NCI-H2227 (cell line): ENCODE results near the gene PCDH15.
A peak's percentile ranks its signal among the peaks of the same experiment; 100 is the strongest.

Experiments
- DNase-seq: peaks from one replicate; lab custom pipeline; 2025; ENCODE audit not compliant: unreplicated experiment; lab: John Stamatoyannopoulos, UW

PCDH15 gene

DNA sequence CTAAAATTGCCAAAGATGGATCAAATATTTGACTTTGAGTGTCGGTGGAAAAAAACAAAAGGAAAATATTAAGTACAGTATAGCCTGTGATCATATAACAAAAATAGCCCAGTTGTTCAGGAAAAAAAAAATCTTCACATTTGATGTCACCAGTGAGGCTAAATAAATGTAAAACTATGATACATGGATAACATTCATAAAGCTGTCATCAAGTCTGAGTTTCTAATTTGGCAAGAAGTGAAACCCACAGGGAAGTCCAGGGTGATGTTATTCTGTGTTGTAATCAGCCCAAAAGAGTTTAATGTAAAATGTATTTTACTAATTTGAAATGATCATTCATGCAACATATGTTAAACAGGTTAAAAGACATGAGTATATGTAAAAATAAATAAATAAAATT is 908.0 kb downstream of the PCDH15 start:
- DNase-seq = no peak

DNA sequence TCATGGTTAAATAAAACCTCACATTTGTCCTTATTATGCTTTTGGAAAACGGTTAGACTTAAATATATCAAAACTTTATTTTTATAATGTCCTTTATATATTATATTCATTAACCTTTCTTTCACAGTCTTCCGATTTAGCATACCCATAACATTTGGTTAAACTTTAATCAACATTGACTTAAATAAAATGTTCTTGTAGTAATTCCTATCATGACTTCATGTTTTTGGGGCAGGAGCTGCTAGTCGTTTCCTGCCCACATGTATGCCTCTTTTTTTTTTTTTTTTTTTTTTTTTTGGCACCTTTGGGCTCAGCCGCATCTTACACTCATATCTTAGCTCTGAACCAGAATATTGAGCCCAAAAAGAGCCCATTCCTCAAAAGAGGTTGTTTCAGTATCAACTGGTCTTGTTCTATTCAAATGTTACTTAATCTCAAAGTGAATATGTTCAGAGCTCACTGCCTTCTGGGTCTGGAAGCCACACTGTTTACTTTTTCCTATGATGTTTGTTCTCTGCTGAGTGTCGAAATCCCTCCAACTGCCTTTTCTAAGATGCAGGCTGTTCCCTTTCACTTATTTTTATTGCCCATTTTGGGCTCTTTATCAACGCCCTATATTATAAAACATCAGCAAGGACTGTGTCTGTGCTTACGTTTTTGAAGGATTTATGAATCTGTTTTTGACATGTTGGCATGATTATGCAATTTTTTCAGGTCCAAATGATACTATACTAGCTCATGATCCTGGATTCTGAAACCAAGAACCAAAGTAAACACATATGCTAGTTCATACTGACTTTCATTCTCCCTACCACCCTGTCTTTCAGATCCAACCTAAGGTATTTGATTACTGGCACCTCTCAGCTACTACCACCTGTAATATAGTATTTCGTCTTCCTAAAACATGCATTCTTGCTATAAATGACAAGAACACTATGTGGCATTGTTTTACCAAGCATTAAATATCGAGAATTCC is 914.4 kb downstream of the PCDH15 start:
- DNase-seq = no peak

DNA sequence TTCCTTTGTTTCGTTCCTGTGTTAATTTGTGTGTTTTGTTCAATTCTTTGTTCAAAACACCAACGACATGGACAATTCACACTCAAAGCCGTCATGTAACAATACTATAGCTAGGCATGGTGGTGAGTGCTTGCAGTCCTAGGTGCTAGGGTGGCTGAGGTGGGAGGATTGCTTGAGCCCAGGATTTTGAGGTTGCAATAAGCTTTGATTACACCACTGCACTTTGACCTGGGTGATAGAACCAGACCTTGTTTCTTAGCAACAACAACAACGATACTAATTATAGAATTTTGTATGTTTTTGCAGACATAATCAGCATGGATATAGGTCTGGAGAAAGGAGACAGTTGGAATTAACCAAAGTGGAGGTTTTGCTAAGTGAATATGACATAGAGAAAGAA is 936.2 kb downstream of the PCDH15 start:
- no peak for DNase-seq

DNA sequence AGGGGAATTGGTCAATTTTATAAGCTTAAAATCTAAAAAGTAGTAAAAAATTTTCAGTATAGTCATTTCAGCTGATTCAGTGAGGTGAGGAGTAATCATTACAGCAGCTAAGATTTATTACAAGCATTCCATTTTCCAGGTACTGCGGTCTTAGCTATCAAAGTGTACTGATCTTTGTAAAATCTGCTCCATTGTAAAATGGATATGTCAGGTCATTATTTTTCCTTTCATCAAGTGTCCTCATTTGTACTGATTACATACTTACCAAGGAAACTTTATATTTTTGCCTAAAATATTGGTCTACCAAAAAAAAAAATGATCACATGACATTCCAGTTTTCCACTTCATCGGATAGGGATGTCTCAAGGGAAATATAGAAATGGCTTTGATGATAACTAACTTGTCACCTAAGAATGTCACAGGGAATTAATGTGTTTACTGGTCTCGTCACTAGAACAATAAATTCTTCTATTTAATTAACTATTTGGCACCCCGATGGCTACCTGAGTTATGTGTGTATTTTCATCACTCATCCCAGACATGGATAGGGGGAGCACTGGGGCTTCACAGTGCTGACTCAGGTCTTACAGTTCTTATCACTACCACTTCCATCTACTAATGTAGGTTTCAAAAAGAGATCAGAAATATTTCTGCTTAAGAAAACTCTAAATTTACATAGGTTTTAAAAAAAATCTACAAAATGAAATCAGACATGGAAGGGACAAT is 948.4 kb downstream of the PCDH15 start:
- no peak for DNase-seq

DNA sequence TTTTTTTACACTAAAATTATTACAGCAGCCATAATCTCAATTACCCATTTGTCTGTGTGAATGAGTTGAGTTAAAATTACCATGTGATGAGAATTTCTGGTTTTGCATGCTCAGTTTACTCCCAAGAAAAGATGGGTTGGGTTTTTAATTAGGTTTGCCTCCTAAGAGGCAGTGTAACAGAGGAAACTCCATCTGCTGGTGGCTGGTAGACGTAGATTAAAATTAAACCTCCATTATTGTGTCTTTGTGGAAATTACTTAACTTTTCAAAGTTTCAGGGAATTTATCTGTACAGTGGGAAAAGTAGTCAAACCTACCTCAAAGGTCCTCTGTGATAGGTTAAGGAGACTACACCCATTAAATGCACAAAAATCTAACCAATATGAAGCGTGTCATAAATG is 954.2 kb downstream of the PCDH15 start:
- no peak for DNase-seq

DNA sequence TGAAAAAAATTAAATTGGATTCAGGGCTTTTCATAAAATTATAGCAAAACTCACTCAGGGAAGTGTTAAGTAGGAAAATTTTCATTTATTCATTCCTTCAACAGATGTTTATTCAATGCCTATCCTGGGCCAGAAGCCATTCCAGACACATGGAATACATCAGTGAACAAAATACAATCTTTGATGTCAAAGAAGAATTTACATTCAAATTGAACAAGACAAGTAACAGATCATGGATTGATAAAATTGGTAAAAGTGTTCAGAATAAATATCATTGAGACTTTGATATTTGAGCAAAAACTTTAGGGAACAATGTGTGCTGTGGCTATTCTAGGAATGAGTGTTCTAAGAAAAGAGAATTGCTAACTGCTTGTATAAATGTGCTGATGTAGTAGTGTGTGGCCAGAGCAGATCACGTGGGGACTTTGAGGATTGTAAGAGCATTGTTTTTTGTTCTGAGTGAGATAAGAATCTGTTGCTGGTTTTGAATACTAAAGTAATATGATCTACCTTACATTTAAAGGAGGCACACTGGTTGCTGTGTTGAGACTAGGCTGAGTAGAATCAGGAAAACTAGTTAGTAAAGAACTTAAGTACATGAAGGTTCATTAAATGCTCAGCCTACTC is 957.2 kb downstream of the PCDH15 start:
- DNase-seq = no peak

DNA sequence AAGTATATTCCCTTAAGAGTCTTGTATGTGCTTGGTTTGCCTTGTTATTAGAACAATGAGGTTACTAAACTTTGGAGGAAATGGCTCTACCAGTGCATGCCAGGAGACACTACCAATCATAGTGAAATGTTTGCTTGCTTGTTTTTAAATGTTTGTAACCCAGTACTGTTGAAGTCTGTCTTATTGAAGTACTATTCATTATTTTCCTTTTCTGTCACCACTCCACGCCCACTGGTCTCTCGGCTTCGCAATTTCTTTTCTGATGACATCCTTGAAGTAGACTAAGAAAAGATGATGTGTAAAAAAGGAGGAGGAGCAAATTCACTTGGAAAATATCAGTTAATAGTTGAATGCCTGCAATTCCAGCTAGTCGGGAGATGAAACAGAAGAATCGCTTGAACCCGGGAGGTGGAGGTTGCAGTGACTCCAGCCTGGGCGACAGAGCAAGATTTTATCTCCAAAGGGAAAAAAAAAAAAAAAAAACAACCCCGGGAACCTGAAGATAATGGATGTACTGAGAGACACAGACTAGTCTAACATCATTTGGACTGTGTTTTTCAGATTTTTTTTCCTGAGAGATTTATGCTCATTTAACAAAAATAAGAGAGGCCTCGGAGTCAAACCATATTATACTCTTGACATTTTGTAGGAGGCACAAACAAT is 959.4 kb downstream of the PCDH15 start:
- DNase-seq = peak; percentile 7

DNA sequence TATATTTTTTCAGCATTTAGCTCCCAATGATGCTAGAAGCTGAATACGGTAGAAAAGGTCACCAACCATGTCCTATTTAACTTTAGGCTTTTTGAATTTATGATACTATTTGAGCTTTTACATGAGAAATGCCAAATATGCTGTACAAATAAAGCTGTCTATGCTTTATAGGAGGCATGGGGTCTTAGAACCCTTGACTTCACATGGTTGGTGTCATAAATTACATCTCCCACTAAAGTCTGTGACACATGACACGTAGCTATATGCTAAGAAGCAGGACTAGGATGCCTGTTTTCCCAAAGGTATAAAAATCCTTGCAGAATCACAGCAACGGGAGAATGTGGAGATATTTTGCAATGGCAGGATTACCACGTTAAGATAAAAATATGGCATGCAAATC is 960.4 kb downstream of the PCDH15 start:
- DNase-seq = no peak

DNA sequence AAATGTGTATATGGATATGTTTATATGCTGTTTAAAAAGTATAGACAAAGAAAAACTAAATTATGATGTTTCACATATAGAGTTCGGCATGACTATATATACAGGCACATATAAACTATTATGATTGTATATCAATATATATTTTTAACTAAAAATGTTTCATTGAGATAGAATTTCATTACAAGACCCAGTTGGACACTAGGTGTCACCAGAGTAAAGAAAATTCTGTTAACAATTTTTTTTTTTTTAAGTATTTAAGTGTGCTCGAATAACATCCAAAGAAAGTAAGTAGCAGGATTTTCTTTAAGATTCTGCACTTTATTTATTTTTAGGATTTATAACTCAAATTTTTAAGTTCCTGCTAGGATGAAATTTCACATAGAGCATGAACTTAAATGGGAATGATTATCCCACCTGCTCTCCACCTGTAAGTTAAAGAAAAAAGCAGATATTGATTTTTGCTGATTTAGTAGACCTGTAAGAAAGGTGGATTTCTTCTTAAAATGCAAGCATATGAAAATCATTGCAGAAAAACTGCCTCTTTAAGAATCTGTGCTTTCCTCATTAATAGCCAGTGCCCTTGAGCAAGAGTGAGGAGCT is 961.5 kb downstream of the PCDH15 start:
- peak; percentile 38 for DNase-seq

DNA sequence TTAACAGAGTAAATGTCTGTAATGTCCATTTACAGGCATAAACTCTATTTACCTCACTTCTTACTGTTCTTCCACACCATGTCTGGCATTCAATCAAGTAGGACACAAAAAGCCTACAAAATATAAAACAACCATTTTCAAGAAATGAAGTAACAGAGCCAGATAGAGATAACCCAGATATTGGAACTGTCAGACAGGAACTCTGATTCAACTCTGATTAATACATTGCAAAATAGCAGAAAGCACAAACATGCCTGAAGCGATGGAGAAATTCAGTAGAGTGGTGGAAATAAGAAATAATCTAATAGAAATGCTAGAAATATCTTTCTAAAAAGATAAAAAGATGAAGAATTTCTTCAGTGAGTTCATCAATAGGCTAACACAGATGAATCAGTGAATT is 964.4 kb downstream of the PCDH15 start:
- no peak for DNase-seq

DNA sequence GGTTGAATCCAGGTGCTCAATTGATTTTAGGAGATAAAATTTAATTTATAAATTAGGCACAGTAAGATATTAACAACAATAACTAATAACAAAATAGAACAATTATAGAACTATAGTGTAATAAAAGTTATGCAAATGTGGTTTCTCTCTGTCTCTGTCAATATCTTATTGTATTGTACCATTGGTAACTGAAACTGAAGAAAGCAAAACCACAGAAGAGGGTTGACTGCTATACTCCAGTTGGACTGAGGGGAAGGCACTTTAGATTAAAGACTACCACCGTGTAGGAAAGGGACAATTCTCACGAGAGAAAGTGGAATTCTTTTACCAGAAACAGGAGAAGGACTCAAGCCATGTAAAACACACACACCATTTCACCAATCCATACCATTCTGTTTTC is 967.1 kb downstream of the PCDH15 start:
- DNase-seq = no peak

DNA sequence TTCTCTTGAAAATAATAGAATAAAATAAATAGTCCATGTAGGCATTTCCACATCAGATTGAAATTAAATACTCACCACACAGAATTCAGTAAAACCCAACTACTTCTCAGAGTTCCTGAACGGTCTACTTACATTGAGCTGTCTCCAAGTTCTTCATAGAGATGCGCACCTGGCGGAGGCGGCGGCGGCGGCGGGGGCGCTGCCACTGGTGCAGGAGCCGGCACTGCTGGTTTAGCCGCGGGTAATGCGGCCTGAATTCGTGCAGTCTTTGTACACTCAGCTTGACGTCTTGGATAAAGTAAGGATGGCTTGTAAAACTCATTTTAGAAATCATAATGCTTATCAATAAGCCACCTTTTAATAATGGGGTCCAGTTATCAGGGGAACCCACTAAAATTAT is 973.8 kb downstream of the PCDH15 start:
- DNase-seq = no peak

DNA sequence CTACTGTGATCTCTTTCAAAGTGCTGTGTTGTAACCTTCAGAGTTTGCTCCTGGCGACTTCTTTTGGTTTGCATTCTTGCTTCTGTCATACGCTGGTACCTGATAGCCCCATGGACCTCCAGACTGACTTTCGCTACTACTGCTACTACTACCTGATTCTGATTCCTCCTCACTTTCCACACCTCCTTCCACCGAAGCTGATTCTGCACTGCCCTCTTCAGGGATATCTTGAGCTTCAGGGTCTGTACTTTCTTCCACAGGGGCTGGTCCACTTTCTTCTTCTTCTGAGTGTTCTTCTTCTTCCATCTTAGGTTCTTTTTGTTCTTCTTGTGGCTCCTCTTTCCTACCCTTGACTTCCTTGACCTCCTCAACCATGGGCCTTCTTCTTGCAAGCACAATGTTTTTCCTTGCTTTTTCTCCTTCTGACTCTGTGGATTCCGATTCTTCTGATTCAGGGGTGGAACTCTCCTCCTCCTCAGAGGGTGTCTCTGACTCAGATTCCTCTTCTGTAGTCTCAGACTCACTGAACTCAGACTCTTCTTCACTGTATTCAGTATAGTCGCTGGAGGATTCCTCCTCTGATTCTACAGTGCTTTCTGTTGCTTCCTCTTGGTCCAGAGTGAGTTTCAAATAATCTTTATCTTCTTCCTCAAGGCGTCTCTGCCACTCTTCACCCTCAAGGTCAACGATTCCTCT is 992.2 kb downstream of the PCDH15 start:
- DNase-seq = no peak

DNA sequence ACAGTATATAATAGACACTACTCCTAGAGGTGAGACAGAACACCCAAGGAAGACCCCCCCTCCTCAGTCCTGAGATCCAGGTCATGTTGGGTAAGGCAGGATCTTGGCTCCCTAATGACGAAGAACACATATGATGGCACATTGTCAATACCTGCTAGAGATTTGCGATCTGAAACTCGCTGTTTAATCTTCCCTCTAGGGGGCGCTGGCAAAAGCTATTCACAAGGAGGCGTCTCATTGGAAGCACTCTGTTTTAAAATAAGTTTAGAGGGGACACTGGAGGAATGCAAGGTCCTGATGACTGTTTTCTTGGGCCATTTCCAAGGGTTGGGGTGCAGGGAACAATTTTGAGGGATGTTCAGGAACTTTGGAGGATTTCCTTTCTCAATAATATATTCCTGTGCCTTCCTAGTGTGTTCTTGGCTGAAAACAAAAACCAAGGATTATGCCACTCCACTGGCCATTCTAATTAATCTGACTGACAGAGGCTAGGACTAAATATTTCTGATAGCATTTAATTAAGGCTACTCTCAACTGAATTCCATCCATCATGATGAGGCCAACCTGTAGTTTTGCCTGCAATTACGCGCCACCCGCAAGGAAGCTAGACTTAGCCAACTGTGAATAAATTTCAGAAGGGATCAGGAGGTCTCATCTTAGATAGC is 1014.7 kb downstream of the PCDH15 start:
- no peak for DNase-seq

DNA sequence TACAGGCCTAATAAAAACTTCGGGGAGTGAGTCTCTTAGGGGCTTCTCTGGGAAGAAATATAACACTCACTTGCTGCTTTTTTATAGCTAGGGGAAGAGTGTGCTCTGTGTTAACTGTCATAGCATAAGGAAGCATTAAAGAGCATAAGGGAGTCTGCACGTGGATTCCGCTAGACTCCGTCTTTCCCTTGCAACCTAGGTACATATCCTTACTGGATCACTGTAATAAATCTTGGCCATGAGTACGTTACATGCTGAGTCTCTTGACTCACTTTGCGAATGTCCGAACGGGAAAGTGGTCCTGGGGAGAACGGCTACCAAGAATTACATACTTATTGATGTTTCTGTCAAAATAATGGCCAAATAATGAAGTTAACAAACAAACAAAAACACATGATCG is 1029.3 kb downstream of the PCDH15 start:
- no peak for DNase-seq

DNA sequence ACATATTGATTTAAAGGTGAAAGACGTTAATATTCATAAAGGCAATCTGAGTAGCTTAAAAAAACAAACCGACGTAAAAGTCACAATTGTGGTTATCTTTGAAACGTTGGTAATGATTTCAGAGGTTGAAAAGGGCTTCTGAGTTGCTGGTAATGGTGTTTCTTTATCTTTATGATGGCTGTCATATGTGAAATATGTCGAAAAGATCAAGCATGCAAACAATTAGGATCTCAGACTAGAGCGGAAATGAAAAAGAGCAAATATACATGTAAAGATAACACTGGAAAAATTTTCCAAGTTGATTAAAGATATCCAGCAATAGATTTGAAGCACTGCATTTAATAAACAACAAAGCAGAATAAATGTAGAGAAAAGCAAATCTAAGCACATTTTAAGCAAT is 1030.1 kb downstream of the PCDH15 start:
- no peak for DNase-seq

DNA sequence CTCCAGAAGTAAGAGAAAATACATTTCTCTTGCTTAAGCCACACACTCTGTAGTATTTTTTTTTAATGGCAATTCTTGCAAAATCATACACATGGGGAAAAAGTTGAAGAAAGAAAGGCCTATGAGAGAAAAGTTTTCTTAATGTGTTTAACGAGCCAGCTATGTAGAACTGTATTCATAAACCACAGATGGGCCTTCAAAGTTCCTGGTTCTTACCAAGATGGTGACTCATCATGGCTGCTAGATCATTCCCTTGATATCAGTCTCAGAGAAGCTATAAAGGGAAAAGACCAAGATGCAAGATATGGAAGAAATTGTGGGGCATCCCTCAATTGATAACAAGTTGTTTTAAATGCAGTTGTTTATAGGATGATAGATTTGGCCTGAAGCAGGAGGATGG is 1035.7 kb downstream of the PCDH15 start:
- DNase-seq = no peak

DNA sequence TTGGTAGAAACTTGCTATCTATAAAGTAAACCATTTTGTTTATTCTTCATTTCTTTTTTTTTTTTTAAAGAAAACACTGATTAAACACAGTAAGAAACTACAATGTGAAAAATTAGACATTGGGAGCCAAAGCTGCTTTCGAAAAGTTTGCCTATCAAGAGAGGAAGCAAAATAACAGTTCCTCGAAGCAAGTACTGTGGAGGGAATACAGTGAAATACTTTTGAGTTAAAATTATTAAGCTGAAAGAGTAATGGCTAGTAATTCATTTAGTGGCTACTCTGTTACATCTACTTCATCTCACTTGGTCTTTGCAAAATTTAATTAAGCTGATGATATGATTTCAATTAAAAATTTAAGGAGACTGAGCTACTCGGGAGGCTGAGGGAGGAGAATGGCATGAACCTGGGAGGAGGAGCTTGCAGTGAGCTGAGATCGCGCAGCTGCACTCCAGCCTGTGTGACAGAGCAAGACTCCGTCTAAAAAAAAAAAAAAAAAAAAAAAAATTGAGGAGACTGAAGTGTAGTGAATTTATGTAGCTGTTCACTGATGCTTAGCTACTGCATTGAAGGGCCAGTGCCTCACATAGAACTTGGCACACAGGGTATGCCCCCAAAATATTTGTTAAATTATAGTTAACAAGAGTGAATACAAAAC is 1046.3 kb downstream of the PCDH15 start:
- peak; percentile 9 for DNase-seq
